H9 (cell line): Measurements from ENCODE around the gene TFRC. TPM values are rescaled to one million over a fixed set of nuclear protein-coding genes. Genes with fewer than 3 reads are reported as not detected.

ENCODE experiments used
- DNase-seq: peaks from one replicate; pipeline ENCODE4 v3.0.0-alpha.2; 2017
- H2AFZ ChIP-seq: one replicate; pipeline ENCODE4 v1.6.1; 2013; ENCODE audit warnings: mild to moderate bottlenecking, low read length, control low read depth, moderate library complexity
- H2AK5ac ChIP-seq: 2 replicates; pipeline ENCODE4 v1.6.1; 2013; ENCODE audit warnings: low read length, control low read depth, mixed read lengths; ENCODE audit not compliant: insufficient read length
- H2BK120ac ChIP-seq: one replicate; pipeline ENCODE4 v1.6.1; 2013; ENCODE audit warnings: low read depth, mild to moderate bottlenecking, low read length, control low read depth, inconsistent platforms; ENCODE audit not compliant: poor library complexity, severe bottlenecking
- H2BK12ac ChIP-seq: 2 replicates; pipeline ENCODE4 v1.6.1; 2013; ENCODE audit warnings: low read length, control low read depth, mixed read lengths, low read depth; ENCODE audit not compliant: insufficient read length
- H2BK15ac ChIP-seq: 2 replicates; pipeline ENCODE4 v1.6.1; 2013; ENCODE audit warnings: low read depth, low read length, control low read depth
- H2BK20ac ChIP-seq: one replicate; pipeline ENCODE4 v1.6.1; 2013; ENCODE audit warnings: low read depth, mild to moderate bottlenecking, low read length, control low read depth, inconsistent platforms; ENCODE audit not compliant: poor library complexity, severe bottlenecking
- H2BK5ac ChIP-seq: 2 replicates; pipeline ENCODE4 v1.6.1; 2013; ENCODE audit warnings: low read length, control low read depth, mixed read lengths; ENCODE audit not compliant: insufficient read length
- H3K14ac ChIP-seq: 2 replicates; pipeline ENCODE4 v1.6.1; 2013; ENCODE audit warnings: low read length, control low read depth; ENCODE audit not compliant: insufficient read depth
- H3K18ac ChIP-seq: 2 replicates; pipeline ENCODE4 v1.6.1; 2013; ENCODE audit warnings: low read depth, mild to moderate bottlenecking, mixed read lengths, low read length, control low read depth; ENCODE audit not compliant: insufficient read length
- H3K23ac ChIP-seq: 2 replicates; pipeline ENCODE4 v1.6.1; 2013; ENCODE audit warnings: low read length, control low read depth, mixed read lengths, low read depth; ENCODE audit not compliant: insufficient read length
- H3K23me2 ChIP-seq: 2 replicates; pipeline ENCODE4 v1.6.1; 2013; ENCODE audit warnings: low read depth, mild to moderate bottlenecking, mixed read lengths, low read length, control low read depth; ENCODE audit not compliant: insufficient read length, poor library complexity, severe bottlenecking
- H3K27ac ChIP-seq: 2 replicates; pipeline ENCODE4 v1.5.1; 2013; ENCODE audit warnings: low read length, control low read depth, mixed read lengths, low read depth; ENCODE audit not compliant: insufficient read length
- H3K27me3 ChIP-seq: 2 replicates; pipeline ENCODE4 v1.6.1; 2013; ENCODE audit warnings: low read length, control low read depth, inconsistent platforms; ENCODE audit not compliant: insufficient read depth
- H3K4ac ChIP-seq: 2 replicates; pipeline ENCODE4 v1.6.1; 2013; ENCODE audit warnings: low read depth, mild to moderate bottlenecking, control low read depth, inconsistent platforms, low read length, moderate library complexity
- H3K4me1 ChIP-seq: 2 replicates; pipeline ENCODE4 v1.6.1; 2013; ENCODE audit warnings: low read length, control low read depth, inconsistent platforms; ENCODE audit not compliant: insufficient read depth
- H3K4me2 ChIP-seq: 2 replicates; pipeline ENCODE4 v1.6.1; 2013; ENCODE audit warnings: low read length, control low read depth, mixed read lengths; ENCODE audit not compliant: insufficient read length, insufficient read depth
- H3K56ac ChIP-seq: 2 replicates; pipeline ENCODE4 v1.6.1; 2013; ENCODE audit warnings: low read depth, mild to moderate bottlenecking, mixed read lengths, low read length, control low read depth; ENCODE audit not compliant: insufficient read length
- H3K79me1 ChIP-seq: 2 replicates; pipeline ENCODE4 v1.6.1; 2013; ENCODE audit warnings: low read depth, mild to moderate bottlenecking, moderate library complexity, low read length, control low read depth, inconsistent platforms; ENCODE audit not compliant: insufficient read depth, poor library complexity, severe bottlenecking
- H3K79me2 ChIP-seq: 2 replicates; pipeline ENCODE4 v1.6.1; 2013; ENCODE audit warnings: low read length, control low read depth, inconsistent platforms; ENCODE audit not compliant: insufficient read depth
- H3K9ac ChIP-seq: 2 replicates; pipeline ENCODE4 v1.6.1; 2013; ENCODE audit warnings: low read length, control low read depth, mixed read lengths; ENCODE audit not compliant: insufficient read length; ENCODE audit errors: extremely low read depth
- H3K9me3 ChIP-seq: one replicate; pipeline ENCODE4 v1.6.1; 2013; ENCODE audit warnings: low read depth, low read length, inconsistent platforms; ENCODE audit not compliant: control insufficient read depth
- H3T11ph ChIP-seq: one replicate; pipeline ENCODE4 v1.6.1; 2013; ENCODE audit warnings: mild to moderate bottlenecking, low read length, control low read depth, inconsistent platforms
- H4K20me1 ChIP-seq: one replicate; pipeline ENCODE4 v1.6.1; 2013; ENCODE audit not compliant: control insufficient read depth, insufficient read length, insufficient read depth
- H4K5ac ChIP-seq: 2 replicates; pipeline ENCODE4 v1.6.1; 2013; ENCODE audit warnings: low read depth, mild to moderate bottlenecking, mixed read lengths, low read length, control low read depth; ENCODE audit not compliant: insufficient read length
- H4K8ac ChIP-seq: replicated peaks from 2 replicates; pipeline ENCODE4 v1.6.1; 2013; ENCODE audit warnings: low read length, control low read depth, mixed read lengths, low read depth; ENCODE audit not compliant: insufficient read length
- H4K91ac ChIP-seq: 2 replicates; pipeline ENCODE4 v1.6.1; 2013; ENCODE audit warnings: low read depth, mild to moderate bottlenecking, moderate library complexity, mixed read lengths, low read length, control low read depth; ENCODE audit not compliant: insufficient read length
- H3K27ac Mint-ChIP-seq, 3 experiments: 2 replicates in 2 of 3; 3 replicates in 1 of 3; pipeline ENCODE4 v1.8.0; 2020 to 2021; ENCODE audit warnings: mixed read lengths in 3 of 3, mild to moderate bottlenecking in 1 of 3, moderate library complexity in 1 of 3
- H3K27me3 Mint-ChIP-seq: 2 replicates; pipeline ENCODE4 v1.8.0; 2021; ENCODE audit warnings: low read depth, mild to moderate bottlenecking, moderate library complexity, mixed read lengths
- H3K36me3 Mint-ChIP-seq, 3 experiments: 2 replicates in 2 of 3; 3 replicates in 1 of 3; pipeline ENCODE4 v1.8.0; 2020 to 2021; ENCODE audit warnings: low read depth in 3 of 3, mixed read lengths in 3 of 3; ENCODE audit not compliant: insufficient read depth in 1 of 3
- H3K4me1 Mint-ChIP-seq, 2 experiments: 2 replicates each; pipeline ENCODE4 v1.8.0; 2020; ENCODE audit warnings: mixed read lengths in 2 of 2
- H3K4me3 Mint-ChIP-seq, 2 experiments: 2 replicates in 1 of 2; 3 replicates in 1 of 2; pipeline ENCODE4 v1.8.0; 2020 to 2021; ENCODE audit warnings: mild to moderate bottlenecking in 2 of 2, mixed read lengths in 2 of 2, moderate library complexity in 1 of 2
- H3K9me3 Mint-ChIP-seq, 2 experiments: 2 replicates in 1 of 2; 3 replicates in 1 of 2; pipeline ENCODE4 v1.8.0; 2020; ENCODE audit warnings: mild to moderate bottlenecking in 2 of 2, mixed read lengths in 2 of 2, moderate library complexity in 1 of 2
- WGBS: extraction: QIAGEN DNeasy Blood & Tissue Kit; methylation state at CpG from one replicate; pipeline ENCODE4 v1.1.7; 2013; ENCODE audit warnings: missing lambda C conversion rate, low lambda C conversion rate, mixed read lengths; ENCODE audit not compliant: insufficient read length; ENCODE audit errors: extremely low coverage; 5-methylcytosine and 5-hydroxymethylcytosine counted together
- total RNA-seq: library from RNA; stranded (reverse); gene quantifications from 2 replicates; pipeline ENCODE4 v1.2.1, GENCODE V29; 2021
- TF ChIP-seq, protein P1 (sequence below): fragments of 200-600 bp; sonication (generic); conservative IDR thresholded peaks from 3 replicates; pipeline ENCODE4 v1.8.0; 2021; ENCODE audit warnings: antibody characterized with exemption, mild to moderate bottlenecking

Gene TFRC
- total RNA-seq, 1 experiment from 2014 or later = 135 TPM

- no peaks in the 10 kb centered on the region for H3K4me1 Mint-ChIP-seq
- Histone ChIP-seq H3K27ac (no peak overlapping the region), H3K18ac (no peak overlapping the region), H2BK20ac (no peak overlapping the region), H2BK12ac (no peak overlapping the region), H4K8ac (no peak overlapping the region), H4K5ac (no peak overlapping the region), H2AK5ac (no peak overlapping the region), H4K91ac (no peak overlapping the region), H4K20me1 (no peaks in the 10 kb centered on the region), H3K14ac (no peak overlapping the region), H3K27me3 (no peaks in the 10 kb centered on the region), H2BK5ac (no peak overlapping the region), H2BK120ac (peak overlapping the region; percentile 48), H3K4ac (no peak overlapping the region), H3K23ac (no peak overlapping the region), H3K79me1 (no peaks in the 10 kb centered on the region), H3K4me1 (no peaks in the 10 kb centered on the region), H3K23me2 (no peaks in the 10 kb centered on the region), H3K79me2 (no peaks in the 10 kb centered on the region), H2BK15ac (no peak overlapping the region), H2AFZ (no peak overlapping the region), H3K9me3 (no peaks in the 10 kb centered on the region), H3K4me2 (no peak overlapping the region), H3K9ac (no peak overlapping the region), H3T11ph (no peak overlapping the region), H3K56ac (no peak overlapping the region)
- no CpG with 5 or more reads among the region's 15 CpGs for WGBS
- DNase-seq = no peak
- TF ChIP-seq, protein P1, sequence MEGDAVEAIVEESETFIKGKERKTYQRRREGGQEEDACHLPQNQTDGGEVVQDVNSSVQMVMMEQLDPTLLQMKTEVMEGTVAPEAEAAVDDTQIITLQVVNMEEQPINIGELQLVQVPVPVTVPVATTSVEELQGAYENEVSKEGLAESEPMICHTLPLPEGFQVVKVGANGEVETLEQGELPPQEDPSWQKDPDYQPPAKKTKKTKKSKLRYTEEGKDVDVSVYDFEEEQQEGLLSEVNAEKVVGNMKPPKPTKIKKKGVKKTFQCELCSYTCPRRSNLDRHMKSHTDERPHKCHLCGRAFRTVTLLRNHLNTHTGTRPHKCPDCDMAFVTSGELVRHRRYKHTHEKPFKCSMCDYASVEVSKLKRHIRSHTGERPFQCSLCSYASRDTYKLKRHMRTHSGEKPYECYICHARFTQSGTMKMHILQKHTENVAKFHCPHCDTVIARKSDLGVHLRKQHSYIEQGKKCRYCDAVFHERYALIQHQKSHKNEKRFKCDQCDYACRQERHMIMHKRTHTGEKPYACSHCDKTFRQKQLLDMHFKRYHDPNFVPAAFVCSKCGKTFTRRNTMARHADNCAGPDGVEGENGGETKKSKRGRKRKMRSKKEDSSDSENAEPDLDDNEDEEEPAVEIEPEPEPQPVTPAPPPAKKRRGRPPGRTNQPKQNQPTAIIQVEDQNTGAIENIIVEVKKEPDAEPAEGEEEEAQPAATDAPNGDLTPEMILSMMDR = no peak
- no peak overlapping the region; a peak in 1 of 7 replicates for H3K27ac Mint-ChIP-seq
- H3K36me3 Mint-ChIP-seq = no peaks in the 10 kb centered on the region
- peaks cover 2 to 6% of the 10 kb centered on the region in 2 experiments; a peak in 3 of 5 replicates for H3K9me3 Mint-ChIP-seq
- peaks cover 5% of the 10 kb centered on the region for H3K27me3 Mint-ChIP-seq
- H3K4me3 Mint-ChIP-seq = no peak overlapping the region
Measured at GRCh38 chr3:196012941-196013476, 68.9 kb downstream of the TFRC start.
